ENCODE results near the gene IL36B. TPM values are rescaled to one million over a fixed set of nuclear protein-coding genes. Genes with fewer than 3 reads are reported as not detected.
A peak's percentile ranks its signal among the peaks of the same experiment; 100 is the strongest.

Gene IL36B
- total and polyA plus RNA-seq, 8 donors, result not detected

DNA sequence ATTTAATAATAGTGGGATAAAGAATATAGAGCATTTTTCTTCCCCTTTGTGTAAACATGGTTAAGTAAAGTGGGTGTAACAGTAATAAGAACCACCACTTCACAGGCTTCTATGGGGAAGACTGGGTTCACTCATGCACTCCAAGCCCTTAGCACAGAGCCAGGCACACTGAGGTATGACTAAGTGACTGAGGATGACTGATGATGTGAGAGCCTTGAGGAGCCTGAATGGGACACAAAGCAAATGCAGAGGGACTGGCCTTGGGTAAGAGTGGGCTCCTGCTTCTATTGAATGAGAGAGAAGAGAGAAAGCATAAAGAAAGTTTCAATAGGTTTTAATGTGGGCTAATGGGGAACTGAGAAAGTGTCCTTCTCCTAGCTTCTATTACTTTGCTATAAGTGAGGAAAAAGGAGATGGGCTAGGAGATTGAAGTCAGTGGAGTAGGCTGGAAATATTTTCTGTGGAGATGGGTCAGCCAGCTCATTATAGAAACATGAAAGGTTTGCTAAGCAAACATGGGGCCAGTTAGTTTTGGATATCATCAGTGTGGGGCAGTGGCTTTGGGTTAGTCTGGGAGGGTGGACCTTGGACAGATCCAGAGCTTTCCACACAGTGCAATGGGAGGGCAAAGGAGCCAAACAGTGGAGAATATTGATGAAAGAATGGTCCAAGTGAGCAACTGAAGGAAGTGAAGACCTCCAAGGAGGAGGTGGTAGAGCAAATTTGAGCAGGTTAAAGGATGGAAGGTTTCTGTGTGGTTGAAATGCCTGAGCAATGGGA, 35.7 kb upstream of the IL36B start:
- intact Hi-C loops (cut with DNase I; ENCODE audit: low total_unique reads), result no loop called here

DNA sequence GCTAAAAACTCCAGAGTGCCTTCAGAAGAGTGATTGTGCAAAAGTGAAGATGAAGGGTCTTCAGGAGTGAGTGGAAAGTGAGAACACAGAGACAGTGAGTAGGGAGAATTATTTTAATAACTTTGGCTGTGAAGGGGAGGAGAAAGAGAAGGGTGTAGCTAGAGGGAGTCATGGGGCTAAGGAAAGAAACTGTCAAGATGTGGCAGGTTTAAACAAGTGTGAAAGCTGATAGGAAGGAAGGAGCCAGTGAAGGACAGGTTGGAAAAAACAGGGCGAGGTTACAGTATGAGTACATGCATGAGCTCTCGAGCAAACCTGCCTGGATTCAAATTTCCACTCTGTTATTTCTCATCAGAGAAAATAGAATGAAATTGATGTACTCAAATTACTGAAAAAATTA, 32.9 kb upstream of the IL36B start:
- no peak for TF ChIP-seq POLR2A (IDR thresholded peaks at IDR 0.05)
- TF ChIP-seq, protein P1, sequence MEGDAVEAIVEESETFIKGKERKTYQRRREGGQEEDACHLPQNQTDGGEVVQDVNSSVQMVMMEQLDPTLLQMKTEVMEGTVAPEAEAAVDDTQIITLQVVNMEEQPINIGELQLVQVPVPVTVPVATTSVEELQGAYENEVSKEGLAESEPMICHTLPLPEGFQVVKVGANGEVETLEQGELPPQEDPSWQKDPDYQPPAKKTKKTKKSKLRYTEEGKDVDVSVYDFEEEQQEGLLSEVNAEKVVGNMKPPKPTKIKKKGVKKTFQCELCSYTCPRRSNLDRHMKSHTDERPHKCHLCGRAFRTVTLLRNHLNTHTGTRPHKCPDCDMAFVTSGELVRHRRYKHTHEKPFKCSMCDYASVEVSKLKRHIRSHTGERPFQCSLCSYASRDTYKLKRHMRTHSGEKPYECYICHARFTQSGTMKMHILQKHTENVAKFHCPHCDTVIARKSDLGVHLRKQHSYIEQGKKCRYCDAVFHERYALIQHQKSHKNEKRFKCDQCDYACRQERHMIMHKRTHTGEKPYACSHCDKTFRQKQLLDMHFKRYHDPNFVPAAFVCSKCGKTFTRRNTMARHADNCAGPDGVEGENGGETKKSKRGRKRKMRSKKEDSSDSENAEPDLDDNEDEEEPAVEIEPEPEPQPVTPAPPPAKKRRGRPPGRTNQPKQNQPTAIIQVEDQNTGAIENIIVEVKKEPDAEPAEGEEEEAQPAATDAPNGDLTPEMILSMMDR (IDR thresholded peaks at IDR 0.05), result no peak
- TF ChIP-seq POLR2AphosphoS5 (IDR thresholded peaks at IDR 0.05), result no peak
- TF ChIP-seq EP300 (IDR thresholded peaks at IDR 0.05), result no peak
- H3K36me3 ChIP-seq, result no peaks in the 10 kb centered on the region
- no peak overlapping the region for H3K4me3 ChIP-seq
- intact Hi-C loops (cut with DNase I; ENCODE audit: low total_unique reads), result no loop called here
- H3K4me1 ChIP-seq, result peaks cover 0 to 6% (median 0%) of the 10 kb centered on the region in 4 donors
- H3K27ac ChIP-seq, result no peak overlapping the region
- H3K9me3 ChIP-seq, result peaks cover 0 to 4% (median 0%) of the 10 kb centered on the region in 4 donors
- DNase-seq, result peak in 1 of 2 donors; percentile 41
- WGBS, 5 donors, result 37 to 65% (median 54%) methylated on average over 2 of the region's 2 CpGs
- no peaks in the 10 kb centered on the region for H3K27me3 ChIP-seq

More for the DNA sequence above, 35.7 kb upstream of the IL36B start:
- TF ChIP-seq, protein P1 (IDR thresholded peaks at IDR 0.05), result no peak
- no peak for TF ChIP-seq POLR2AphosphoS5 (IDR thresholded peaks at IDR 0.05)
- no peak for TF ChIP-seq EP300 (IDR thresholded peaks at IDR 0.05)
- no peak for TF ChIP-seq POLR2A (IDR thresholded peaks at IDR 0.05)
- Histone ChIP-seq H3K36me3 (no peaks in the 10 kb centered on the region), H3K4me1 (peaks cover 0 to 6% (median 0%) of the 10 kb centered on the region in 4 donors), H3K4me3 (no peak overlapping the region), H3K9me3 (peaks cover 0 to 4% (median 0%) of the 10 kb centered on the region in 4 donors), H3K27ac (no peak overlapping the region), H3K27me3 (no peaks in the 10 kb centered on the region)
- DNase-seq, result no peak

DNA sequence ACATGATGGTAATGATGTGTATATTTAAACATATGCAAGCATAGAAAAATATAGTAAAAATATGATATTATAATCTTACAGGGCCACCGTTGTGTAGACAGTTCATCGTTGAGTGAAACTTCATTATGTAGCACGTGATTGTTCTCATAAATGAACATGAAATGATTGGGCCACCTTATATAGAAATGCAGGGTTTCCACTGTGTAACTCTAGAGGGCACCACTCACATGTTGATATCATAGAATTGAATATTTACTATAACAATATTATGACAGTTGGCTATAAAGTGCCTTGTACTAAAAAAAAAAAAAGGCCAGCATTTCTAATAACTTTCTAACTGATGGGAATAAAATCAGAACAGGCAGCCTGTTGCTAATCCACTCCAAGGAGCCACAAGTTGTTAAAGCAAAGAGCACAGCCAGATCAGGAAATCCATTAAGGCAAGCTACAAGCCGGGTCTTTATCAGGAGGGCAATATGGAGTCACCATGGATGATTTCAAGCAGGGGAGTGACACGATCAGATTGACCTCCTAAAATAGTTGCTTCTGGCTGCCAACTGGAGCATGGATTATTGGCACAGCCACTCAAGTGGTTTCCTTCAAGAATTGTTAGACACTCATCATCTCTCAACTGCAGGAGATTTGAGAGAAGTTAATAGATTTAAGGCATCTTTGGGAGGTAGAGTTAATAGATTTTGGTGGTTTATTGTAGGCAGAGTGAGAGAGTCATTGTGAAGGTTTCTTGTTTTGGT, 31.8 kb upstream of the IL36B start:
- WGBS, 5 donors, result 19 to 35% (median 26%) methylated on average over 5 of the region's 5 CpGs
- H3K9me3 ChIP-seq, result peaks cover 0 to 4% (median 0%) of the 10 kb centered on the region in 4 donors
- H3K36me3 ChIP-seq, result no peaks in the 10 kb centered on the region
- intact Hi-C loops (cut with DNase I; ENCODE audit: low total_unique reads), result no loop called here
- H3K4me1 ChIP-seq, result peaks cover 0 to 14% (median 6%) of the 10 kb centered on the region in 4 donors
- no peak overlapping the region for H3K27ac ChIP-seq
- peak in 1 of 2 donors; percentile 31 for DNase-seq
- no peaks in the 10 kb centered on the region for H3K27me3 ChIP-seq
- H3K4me3 ChIP-seq, result no peak overlapping the region
- TF ChIP-seq, protein P1 (IDR thresholded peaks at IDR 0.05), result peak in 3 of 7 experiments; percentile 20 to 43 (median 40)
- no peak for TF ChIP-seq EP300 (IDR thresholded peaks at IDR 0.05)

DNA sequence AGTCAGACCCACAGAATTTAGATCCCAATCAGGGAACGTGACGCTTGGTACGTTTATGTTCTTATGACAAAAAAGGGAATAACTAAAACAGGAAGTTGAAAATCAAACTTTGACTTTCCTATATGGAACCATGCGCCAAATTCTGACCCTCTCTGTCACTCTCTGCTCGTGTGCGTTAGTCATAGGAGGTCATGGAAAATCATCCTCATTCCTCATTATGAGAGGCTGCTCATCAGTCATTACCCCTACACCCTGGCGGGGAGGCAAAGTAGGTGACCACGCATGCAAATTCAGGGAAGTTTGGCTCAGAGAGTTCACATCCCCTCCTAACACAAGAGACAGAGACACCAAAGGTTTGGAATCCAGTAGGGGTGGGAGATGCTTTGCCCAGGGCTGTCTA, 30.6 kb upstream of the IL36B start:
- H3K4me1 ChIP-seq, result peaks cover 7 to 17% (median 14%) of the 10 kb centered on the region in 4 donors
- no peak for DNase-seq
- intact Hi-C loops (cut with DNase I; ENCODE audit: low total_unique reads), result no loop called here
- no peak overlapping the region for H3K27ac ChIP-seq
- no peak overlapping the region for H3K4me3 ChIP-seq
- WGBS, 5 donors, result 58 to 79% (median 75%) methylated on average over 8 of the region's 8 CpGs
- no peaks in the 10 kb centered on the region for H3K27me3 ChIP-seq
- H3K9me3 ChIP-seq, result peaks cover 0 to 4% (median 0%) of the 10 kb centered on the region in 4 donors
- H3K36me3 ChIP-seq, result no peaks in the 10 kb centered on the region
- TF ChIP-seq POLR2A (IDR thresholded peaks at IDR 0.05), result no peak
- TF ChIP-seq, protein P1 (IDR thresholded peaks at IDR 0.05), result no peak
- no peak for TF ChIP-seq POLR2AphosphoS5 (IDR thresholded peaks at IDR 0.05)
- no peak for TF ChIP-seq EP300 (IDR thresholded peaks at IDR 0.05)
